Measurements from ENCODE around the gene LRCH4.

DNA sequence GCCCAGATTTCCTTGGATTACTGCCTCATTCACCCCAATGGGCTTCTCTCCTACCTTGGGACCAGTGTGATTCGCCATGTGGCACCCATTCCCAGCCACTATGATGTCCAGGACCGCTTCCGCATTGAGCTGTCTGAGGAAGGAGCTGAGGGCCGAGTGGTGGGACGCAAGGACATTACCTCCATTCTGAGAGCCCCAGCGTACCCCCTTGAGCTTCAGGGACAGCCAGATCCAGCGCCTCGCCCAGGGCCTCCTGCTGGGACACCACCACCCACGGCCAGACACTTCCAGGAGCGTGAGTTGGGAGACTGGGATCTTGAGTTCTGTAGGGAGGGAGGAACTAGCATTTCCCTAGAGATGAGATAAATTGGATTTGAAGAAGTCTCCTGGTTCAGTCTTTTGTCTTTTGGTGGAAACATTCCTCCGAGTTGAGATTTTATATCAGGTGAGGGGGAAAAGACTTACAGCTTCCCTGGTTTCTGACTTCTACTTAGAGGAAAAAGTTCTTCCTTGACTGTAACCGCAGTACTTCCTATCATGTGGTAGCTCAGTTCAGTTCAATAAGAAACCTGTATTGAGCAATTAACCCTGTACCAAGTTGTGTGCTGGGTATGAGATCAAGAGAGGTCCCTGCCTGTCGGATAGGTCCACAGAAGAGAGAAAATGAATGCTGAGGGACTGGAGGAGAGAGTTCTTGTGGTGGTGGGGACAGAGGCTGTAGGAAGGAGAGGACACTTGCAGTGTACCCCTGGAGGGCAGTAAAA lies 27.7 kb upstream of the LRCH4 start:
- TF ChIP-seq, protein P1, sequence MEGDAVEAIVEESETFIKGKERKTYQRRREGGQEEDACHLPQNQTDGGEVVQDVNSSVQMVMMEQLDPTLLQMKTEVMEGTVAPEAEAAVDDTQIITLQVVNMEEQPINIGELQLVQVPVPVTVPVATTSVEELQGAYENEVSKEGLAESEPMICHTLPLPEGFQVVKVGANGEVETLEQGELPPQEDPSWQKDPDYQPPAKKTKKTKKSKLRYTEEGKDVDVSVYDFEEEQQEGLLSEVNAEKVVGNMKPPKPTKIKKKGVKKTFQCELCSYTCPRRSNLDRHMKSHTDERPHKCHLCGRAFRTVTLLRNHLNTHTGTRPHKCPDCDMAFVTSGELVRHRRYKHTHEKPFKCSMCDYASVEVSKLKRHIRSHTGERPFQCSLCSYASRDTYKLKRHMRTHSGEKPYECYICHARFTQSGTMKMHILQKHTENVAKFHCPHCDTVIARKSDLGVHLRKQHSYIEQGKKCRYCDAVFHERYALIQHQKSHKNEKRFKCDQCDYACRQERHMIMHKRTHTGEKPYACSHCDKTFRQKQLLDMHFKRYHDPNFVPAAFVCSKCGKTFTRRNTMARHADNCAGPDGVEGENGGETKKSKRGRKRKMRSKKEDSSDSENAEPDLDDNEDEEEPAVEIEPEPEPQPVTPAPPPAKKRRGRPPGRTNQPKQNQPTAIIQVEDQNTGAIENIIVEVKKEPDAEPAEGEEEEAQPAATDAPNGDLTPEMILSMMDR (conservative IDR thresholded peaks at IDR 0.05; ENCODE audit: low read length): no peak; the same call in 1 of the 2 replicates
- no peak for TF ChIP-seq EZH2phosphoT487 (IDR thresholded peaks at IDR 0.05; ENCODE audit: borderline replicate concordance, low read depth, low read length)
